Measurements from ENCODE around the gene SORCS3. TPM values are rescaled to one million over a fixed set of nuclear protein-coding genes. Genes with fewer than 3 reads are reported as not detected.

Gene SORCS3
- total RNA-seq, 1 donor from 2014 or later: not detected

DNA sequence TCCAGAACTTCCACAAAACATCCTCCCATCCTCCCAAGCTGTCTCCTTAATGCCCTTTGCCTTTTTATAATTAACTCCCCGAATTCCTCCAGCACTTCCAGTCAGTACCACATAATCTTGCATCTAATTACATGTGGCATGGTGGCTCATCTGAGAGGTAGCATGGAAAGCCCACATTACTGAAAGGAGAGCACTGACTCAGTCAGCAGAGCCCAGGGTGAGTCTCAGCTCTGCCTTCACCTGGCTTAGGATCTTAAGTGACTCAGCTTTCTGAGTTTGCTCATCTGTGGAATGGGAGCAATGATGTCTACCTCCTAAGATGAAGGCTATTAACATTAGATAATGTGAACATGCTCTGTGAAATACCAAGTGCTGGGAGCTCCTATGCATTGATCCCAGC, 433.9 kb downstream of the SORCS3 start:
- no peak for DNase-seq (ENCODE audit: low read depth)

DNA sequence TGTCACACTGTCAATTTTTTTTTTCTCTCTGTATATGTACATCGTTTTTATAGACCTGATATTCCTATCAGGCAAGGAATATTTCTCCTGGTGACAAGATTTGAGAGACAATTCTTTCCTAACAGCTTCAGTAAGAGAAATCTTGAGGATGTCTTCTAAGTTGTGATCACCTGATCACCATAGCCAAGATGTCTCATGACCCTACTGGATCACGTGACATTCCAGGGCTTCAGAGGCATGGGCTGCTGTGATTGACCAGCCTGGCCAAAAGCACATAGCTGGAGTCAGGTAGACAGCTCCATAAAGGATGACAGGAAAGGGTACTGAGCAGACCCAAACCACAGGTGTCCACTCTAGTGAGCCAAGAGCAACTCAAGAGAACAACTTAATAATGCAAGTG, 444.9 kb downstream of the SORCS3 start:
- DNase-seq (ENCODE audit: low read depth): no peak

DNA sequence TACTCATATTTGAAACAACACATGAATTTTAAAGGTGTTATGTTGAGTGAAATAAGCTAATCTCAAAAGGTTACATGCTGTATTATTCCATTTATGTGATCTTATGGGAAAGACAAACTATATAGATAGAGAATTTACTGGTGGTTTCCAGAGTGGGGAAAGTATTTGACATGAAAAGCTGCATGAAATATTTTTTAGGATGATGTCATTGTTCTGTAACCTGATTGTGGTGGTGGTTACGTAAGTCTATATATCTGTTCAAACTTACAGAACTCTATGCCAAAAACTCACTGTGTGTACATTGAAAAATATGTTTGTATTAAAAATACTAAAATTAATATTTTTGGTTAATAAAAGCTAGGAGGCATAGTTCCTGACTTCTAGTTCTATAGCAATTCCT, 453.0 kb downstream of the SORCS3 start:
- DNase-seq (ENCODE audit: low read depth): no peak

DNA sequence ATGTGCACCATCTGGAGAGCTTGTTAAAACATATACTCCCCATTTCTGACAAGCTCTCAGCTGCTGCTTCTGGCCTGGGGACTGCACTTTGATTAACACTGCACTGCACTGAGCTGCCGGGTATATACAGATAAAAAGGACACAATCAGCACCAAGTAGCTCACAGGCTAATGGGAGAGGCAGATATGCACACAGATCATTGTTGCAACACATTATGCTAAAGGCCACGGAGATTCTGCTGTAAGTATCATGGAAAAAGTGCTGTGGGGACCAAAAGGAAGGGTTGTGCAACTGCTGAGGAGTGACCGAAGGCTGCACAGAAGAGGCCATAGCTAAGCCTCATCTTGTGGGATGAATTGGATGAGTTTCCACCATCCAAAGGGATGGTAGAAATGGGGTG, 455.2 kb downstream of the SORCS3 start:
- DNase-seq (ENCODE audit: low read depth): no peak

DNA sequence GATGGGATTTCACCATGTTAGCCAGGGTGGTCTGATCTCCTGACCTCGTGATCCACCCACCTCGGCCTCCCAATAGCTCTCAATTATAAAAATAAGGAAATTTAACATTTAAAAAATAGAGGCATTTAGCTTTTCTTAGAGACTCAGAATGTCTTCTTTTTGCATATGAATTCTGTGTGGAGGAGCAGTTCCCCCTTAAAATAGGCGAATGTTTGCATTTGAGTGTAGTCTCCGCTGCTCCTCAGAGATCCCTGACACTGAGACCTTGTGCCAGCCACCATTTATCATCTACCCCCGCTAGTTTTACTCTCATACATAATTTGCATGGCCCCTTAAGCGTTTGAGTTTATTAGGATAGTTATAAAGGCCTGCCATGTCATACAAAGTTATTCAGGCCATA, 461.9 kb downstream of the SORCS3 start:
- DNase-seq (ENCODE audit: low read depth): no peak

DNA sequence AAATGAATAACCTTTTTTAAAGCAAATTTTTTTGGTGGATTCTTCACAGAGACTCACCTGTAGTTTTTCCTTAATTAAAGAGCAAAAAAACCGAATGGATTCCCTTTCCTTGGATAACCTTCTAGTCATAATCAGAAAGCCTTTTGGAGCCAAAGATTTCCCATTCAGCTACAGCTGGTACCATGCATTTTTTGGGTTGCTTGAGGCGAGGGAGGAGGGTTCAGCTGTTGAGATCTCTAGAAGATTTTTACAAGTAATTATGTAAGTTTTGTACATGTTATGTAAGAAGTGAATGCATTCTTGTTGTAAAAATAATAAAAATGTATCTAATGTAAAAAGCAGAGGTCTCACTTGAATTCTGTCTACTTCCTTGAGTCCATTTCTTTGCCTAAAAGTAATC, 463.2 kb downstream of the SORCS3 start:
- no peak for DNase-seq (ENCODE audit: low read depth)

DNA sequence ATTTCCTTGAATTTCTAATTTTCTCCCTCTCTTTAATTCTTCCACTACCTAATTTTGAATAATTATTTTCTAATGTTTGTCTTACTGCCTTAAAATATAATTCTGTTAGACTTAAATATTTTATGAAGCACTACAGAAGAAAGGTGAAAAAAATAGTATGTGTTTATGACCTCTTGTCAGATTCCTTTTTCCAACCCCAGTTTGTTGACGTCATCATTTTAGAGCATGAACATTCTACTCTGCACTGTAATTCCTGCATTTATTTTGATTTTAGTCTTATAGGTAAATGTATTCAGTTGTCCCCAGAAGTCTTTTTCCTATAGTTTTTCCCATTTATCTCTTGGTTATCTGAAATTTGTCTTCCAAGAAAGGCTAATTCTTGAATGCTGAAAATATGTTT, 468.1 kb downstream of the SORCS3 start:
- DNase-seq (ENCODE audit: low read depth): no peak

DNA sequence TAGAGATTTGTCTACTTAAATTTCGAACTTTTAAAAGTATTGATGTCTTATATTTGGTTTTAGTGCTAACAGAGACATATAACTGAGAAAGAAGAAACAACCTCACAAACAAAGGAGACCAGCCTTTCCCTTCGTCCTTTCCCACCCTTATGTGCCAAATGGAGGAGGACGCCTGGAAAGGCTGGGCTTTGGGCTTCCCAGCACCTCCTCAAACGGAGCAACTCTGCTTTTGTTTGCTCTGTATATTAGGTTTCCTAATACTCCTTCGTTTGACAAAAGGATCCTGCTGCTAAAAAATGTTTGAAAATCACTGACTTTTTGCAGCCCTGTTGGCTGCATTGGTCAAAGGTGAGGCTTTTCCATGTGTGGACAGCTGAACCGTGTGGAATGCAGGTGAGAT, 471.8 kb downstream of the SORCS3 start:
- DNase-seq (ENCODE audit: low read depth): no peak

DNA sequence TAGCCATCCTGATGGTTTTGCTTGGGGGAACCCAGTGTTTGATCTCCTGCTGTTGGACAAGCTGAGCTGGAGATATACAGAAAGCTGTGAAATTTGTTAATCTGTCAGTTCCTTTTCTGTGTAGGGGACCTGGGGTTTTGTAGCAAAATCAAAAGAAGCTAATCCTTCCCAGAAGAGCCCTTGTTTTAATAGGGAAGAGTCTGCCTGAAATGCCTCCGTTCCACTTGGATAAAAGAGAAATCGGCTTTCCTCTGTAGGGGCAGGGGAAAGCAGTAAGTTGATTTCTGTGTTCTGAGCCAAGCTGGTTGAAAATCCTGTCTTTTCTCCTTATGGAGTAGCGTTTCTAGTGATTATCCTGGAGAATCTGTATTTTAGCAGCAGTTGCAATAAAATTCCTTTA, 472.6 kb downstream of the SORCS3 start:
- DNase-seq (ENCODE audit: low read depth): no peak

DNA sequence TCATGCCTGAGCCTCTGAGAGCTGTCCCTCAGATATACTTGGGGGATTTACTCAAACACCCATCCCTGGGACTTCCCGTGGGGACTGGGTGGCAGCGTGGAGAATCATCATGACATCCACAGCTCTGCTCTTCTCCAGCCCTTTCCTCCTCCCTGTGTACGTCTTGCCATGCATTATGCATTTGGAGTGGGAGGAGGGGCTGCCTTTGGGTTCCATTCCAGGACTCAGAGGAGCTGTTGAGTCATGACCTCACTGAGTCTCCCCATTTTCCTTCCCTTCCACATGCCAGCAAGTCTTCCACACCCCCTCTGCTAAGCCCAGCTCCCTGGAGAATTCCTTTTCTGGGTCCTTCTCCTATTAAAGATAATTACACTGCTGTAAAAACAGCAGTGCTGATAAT, 480.7 kb downstream of the SORCS3 start:
- DNase-seq (ENCODE audit: low read depth): no peak

DNA sequence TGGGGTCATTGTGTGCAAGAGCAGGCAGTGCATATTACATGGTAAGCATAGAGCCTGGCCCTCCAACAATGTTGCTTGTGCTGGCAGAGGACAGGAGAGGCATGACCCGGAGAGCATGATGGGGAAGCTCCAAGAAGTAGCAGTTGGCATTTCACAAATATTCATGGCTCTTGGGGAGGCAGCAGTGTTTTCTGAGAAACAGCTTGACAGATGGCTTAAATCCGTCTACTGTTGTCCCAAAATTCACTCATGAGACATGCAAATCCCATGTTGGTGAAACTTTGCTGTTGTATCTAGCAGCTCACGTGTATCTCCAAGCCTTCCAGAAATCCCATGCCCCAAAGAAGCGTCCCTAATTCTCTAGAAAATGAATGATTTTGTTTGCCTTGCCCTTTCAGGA, 487.0 kb downstream of the SORCS3 start:
- no peak for DNase-seq (ENCODE audit: low read depth)

DNA sequence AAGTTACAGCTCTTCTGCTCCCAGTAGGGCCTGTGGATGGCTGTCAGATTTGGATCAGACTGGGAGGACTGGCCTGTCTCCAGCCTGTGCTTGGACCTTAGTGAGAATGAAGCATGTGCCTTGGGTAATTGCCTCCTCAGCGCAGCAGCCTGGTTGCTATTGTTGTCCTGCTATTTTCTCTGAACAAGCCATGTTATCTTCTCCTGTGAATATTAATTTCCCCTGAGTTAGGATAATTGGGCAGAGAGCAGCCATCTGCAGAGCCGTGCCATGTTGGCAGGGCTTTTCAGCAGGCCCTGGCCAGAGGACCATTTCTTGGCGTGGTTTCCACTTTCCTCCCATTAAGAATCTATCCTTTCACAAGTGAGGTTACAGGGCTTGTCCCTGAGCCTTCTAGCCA, 497.3 kb downstream of the SORCS3 start:
- no peak for DNase-seq (ENCODE audit: low read depth)

DNA sequence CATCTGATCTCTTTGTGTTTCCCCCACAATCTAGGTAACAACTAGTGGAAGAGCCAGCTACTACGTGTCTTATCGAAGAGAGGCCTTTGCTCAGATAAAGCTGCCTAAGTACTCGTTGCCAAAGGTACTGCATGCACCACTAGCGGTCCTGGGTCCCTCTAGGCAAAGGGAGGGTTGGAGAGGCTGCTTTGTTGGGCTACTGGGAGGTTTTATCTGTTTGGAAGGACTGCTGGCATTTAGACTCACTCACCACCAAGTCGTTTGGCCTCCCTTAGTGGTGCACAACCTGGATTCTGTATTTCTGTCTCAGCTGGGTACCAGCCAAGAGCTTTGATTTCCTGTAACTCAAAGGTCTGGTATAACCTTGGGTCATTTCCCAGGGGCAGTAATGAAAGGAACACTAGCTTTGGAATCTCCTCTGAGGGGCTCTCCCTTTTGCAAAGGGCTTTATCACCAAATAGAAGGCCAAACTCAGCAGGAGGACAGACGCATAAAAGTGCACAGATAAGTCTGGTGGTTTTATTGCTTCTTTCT, 498.3 kb downstream of the SORCS3 start:
- DNase-seq (ENCODE audit: low read depth): no peak

DNA sequence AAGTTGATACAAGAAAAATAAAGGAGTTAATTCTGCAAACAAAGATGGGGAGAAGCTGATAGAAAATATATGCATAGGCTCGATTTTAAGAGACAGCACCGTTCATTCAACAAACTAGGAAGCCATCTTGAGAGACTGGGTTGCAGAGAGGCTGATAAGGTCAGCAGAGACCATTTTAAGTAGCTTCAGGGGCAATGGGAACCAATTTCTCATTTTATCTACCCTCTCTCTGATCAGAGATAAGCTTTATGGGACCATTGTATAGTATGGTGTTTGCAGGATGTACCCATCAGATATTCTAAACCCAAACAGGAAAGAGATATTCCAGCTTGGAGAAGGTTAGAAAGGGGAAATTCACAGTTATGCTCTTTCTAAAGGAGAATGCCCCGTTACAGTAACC, 499.5 kb downstream of the SORCS3 start:
- no peak for DNase-seq (ENCODE audit: low read depth)

DNA sequence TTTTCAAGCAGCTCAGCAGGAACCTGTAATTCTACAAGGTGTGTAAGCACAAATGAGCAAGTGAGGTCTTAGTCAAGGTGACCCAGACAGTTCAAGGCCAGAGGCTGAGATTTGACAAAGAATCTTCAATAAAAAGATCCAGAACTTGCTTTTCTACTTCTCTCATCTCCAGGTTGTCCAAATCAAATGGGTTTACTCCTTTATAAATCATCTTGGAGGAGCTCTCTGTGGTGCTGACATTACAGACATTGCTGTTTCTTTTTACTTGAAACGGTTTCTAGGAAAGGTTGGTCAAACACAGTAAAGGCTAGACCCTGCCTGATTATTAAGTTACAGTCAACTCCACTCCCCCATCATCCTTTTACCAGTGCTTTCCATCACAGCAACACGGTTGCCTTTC, 504.6 kb downstream of the SORCS3 start:
- DNase-seq (ENCODE audit: low read depth): no peak

DNA sequence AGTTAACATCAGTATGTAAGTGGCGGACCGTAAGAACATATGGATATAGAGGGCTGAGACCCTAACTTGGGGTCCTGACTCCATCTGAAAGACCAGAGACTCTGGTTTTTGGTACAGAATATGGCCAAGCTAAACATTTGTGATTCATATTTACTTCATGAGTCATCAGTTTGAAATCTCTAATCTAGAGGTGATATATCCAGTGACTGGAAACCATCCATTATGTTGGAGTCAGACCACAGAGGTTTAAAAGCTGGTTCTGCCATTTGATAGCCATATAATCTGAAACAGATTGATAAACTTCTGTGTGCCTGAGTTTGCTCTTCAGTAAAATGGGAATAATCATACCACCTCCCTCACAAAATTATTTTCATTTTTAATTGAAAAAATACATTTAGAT, 505.3 kb downstream of the SORCS3 start:
- no peak for DNase-seq (ENCODE audit: low read depth)

DNA sequence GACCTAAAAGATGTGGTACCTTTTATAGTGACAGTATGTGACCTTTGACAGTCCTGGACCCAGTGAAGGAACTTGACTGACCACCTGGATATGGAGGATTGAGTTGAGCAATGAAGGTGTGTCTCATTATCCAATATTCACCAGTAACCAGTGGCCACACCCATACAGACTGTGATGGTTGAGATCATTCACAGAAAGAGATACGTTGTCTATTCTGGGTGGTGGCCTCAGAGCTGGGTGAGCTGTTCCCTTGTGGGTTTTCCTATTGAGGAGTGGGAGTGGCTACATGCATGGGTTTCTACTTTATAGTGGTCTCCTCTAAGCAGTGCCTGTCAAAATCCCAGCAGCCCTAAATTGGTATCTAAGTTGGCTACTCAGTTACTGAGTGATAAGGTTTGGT, 507.4 kb downstream of the SORCS3 start:
- DNase-seq (ENCODE audit: low read depth): no peak

DNA sequence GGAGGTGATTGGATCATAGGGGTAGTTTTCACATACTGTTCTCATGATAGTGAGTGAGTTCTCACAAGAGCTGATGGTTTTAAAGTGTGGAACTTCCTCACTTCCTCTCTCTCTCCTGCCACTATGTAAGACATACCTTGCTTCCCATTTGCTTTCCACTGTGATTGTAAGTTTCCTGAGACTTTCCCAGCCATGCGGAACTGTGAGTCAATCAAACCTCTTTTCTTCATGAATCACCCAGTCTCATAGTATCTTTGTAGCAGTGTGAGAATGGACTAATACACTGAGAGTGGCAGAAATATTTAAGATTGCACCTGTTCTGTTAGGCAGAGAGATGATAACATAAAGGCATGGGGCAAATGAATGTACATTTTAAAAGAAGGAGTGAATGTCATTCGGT, 507.8 kb downstream of the SORCS3 start:
- DNase-seq (ENCODE audit: low read depth): no peak

DNA sequence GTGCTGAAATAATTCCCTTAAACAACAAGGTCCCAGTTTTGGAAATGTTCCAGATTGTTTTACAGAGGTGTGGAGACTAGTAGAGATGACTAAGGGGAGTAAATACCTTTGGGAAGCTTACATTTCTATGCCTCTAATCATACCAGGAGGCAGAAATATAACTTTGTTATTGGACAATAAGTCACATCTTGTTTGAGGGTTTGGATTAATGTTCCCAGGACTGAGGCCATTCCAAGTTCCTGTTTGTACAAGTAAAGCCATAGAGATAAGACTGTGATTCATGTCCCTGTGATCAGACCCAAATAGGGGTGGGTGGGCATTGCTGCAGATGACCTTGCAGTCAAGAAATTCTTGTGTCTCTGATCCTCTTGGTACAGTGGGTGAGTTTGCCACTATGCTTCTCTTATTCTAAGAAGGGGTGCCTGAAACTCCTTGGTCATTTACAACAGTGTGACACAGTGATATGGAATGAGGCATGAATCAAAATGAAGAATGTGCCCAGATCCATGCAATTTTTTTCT, 508.3 kb downstream of the SORCS3 start:
- DNase-seq (ENCODE audit: low read depth): no peak

DNA sequence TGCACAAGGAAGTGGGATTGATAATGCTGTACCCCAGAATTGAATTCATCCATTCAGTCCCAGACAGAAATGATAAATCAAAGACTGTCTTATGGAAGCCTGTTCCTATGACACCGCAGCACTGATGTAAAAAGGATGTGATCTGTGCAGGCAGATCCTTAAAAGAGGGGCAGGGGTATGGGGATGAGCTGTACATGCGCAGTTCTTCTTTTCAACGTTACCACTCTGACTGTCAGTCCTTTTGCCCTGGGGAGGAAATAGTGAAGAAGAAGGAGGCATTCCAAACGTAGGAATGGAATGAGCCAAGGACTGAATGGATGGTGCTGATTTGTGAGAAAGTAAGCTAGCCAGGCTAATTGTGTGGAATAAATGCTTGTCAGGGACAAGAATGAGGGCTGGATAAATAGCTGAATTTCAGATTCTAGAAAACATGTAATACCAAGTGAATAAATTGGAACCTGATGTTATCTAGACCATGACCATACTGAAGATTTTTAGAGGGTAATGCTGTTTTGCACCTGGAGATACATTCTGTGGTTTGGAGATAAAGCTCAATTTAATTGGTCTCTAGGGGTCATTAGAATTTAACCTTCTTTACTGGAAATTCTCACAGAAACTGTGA, 509.3 kb downstream of the SORCS3 start:
- DNase-seq (ENCODE audit: low read depth): no peak

DNA sequence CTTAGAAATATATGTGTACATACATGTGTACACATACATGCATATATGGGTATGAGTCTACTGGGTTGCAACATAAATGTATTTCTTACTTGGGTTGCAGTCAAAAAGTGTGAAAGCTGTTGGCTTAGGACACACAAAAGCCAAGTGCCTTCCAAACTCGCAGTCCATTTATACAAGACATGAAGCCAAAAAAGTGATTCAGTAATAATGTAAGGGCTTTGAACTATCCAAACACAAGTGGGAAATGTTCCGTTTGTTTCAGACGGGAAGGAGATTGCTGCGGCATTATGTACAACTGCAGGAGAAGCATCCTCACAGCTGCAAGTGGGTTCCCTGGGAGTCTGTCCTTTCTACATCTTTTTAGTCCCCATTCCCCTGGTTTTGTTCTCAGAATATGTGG, 513.6 kb downstream of the SORCS3 start:
- no peak for DNase-seq (ENCODE audit: low read depth)

DNA sequence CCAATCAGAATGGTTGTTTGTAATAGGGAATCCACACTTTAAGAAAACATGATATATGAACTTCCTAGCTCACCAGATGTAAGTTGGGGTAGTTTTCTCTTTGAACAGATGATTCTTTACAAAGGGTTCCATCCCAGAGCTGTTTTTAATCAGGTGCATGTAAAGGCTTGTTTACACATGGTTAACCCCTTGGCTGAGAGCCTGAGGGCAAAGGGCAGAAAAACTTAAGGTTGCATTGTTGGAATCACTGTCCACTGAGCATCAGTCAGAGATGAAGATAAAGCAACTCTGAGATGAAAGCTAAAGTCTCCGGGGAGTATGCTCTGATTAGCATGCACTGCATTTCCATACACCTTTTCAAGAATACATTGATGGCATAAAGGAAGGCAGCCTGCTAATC, 518.2 kb downstream of the SORCS3 start:
- DNase-seq (ENCODE audit: low read depth): no peak

DNA sequence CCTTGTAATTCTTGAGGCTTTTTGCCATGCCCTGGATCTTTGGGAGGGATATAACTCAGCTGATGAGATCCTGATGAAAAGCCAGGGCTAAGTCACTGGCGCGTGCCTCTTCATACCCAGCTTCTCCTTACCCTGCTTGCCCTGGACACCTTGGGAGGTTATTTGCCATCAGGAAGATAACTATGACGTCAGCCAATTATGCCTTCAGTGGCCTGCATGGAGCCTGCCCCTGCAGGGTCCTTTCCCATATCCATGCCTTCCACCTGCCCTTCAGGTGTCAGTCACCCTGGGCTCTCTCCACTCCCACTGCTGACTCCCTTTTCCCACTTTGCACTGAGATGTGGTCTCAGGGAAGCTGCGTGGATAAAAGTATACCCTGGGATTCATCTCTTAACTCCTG, 520.1 kb downstream of the SORCS3 start:
- DNase-seq (ENCODE audit: low read depth): no peak

DNA sequence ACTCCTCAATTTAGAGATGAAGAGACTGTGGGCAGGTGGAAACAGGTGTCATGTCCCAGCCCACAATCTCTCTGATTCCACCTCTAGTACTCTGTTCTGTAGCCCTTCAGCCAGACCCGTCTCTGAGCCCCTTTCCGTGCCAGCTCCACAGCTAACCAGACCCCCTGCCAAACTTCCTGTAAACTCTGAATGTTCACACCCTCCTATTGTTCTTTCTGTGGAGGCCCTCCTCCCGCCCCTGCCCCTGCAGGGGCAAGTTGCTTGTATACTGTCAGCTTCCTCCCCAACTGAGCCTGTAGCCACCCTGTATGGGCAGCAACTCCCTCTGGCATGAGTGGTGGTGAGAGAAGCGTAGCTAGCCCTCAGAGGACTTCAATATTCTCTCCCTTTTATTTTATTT, 520.7 kb downstream of the SORCS3 start:
- no peak for DNase-seq (ENCODE audit: low read depth)

Data from myocyte (in vitro differentiated cells).